ENCODE data around the gene SYT5. TPM values are rescaled to one million over a fixed set of nuclear protein-coding genes. Genes with fewer than 3 reads are reported as not detected.

Gene SYT5
- total and polyA plus RNA-seq, 2 donors from 2014 or later = not detected

DNA sequence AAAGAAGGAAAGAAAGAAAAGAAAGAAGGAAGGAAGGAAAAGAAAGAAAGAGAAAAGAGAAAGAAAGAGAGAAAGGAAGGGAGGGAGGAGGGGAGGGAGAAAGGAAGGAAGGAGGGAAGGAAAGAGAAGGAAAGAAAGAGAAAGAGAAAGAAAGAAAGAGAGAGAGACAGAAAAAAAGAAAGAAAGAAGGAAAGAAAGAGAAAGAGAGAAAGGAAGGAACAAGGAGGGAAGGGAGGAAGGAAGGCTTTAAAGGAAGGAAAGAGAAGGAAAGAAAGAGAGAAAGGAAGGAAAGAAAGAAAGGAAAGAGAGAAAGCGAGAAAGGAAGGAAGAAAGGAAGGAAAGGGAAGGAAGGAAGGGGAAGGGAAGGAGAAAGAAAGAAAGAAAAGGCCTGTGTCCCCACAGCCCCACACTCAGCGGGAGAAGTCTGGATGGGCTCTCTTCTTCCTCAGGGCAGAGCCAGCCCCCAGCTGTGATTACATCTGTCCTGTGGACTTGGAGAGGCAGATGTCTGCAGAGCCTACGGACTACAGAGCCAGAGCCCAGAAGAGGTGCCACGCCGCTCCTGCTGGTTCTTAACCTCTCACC, 19.6 kb upstream of the SYT5 start:
- H3K27me3 ChIP-seq (ENCODE audit: control insufficient read depth, insufficient read depth, low read length) = no peaks in the 10 kb centered on the region
- no peak overlapping the region for H3K4me3 ChIP-seq (ENCODE audit: low read length in 3 of 3)
- TF ChIP-seq, protein P1, sequence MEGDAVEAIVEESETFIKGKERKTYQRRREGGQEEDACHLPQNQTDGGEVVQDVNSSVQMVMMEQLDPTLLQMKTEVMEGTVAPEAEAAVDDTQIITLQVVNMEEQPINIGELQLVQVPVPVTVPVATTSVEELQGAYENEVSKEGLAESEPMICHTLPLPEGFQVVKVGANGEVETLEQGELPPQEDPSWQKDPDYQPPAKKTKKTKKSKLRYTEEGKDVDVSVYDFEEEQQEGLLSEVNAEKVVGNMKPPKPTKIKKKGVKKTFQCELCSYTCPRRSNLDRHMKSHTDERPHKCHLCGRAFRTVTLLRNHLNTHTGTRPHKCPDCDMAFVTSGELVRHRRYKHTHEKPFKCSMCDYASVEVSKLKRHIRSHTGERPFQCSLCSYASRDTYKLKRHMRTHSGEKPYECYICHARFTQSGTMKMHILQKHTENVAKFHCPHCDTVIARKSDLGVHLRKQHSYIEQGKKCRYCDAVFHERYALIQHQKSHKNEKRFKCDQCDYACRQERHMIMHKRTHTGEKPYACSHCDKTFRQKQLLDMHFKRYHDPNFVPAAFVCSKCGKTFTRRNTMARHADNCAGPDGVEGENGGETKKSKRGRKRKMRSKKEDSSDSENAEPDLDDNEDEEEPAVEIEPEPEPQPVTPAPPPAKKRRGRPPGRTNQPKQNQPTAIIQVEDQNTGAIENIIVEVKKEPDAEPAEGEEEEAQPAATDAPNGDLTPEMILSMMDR (IDR thresholded peaks at IDR 0.05; ENCODE audit: borderline replicate concordance, extremely low read depth, insufficient read depth) = no peak
- H3K4me1 ChIP-seq (ENCODE audit: control insufficient read depth in 2 of 3, insufficient read depth in 2 of 3, low read depth in 1 of 3, low read length in 3 of 3) = no peaks in the 10 kb centered on the region
- H3K9me3 ChIP-seq (ENCODE audit: control insufficient read depth in 2 of 3, insufficient read depth in 1 of 3, low read length in 3 of 3) = no peaks in the 10 kb centered on the region
- DNase-seq = no peak
- FAIRE-seq = no peak
- H3K9ac ChIP-seq (ENCODE audit: low read length in 3 of 3) = no peak overlapping the region
- intact Hi-C loops (cut with DNase I) = no loop called here
- H3K27ac ChIP-seq (ENCODE audit: low read depth in 2 of 2, low read length in 2 of 2) = no peak overlapping the region
- no peaks in the 10 kb centered on the region for H3K36me3 ChIP-seq (ENCODE audit: control insufficient read depth in 2 of 3, insufficient read depth in 3 of 3, low read length in 3 of 3)

DNA sequence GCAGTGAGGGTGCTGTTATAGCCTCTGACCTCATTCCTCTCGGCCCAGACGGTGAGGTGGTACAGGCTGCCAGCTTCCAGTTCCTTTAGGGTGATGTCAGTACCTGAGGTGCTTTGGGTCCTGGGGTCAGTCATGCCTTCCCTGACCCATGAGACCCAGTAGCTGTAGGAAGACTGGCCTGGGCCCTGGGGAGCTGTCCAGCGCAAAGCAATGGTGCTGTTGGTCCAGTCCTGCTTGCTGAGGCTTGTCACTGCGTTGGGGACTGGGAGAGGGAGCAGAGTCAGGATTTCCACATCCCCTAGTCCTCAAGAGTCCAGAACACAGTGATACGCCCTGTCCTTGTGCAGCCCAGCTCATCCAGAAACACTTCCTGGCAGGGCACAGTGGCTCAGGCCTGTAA, 18.6 kb upstream of the SYT5 start:
- Histone ChIP-seq H3K4me3 (ENCODE audit: low read length in 3 of 3) (no peak overlapping the region), H3K27ac (ENCODE audit: low read depth in 2 of 2, low read length in 2 of 2) (no peak overlapping the region), H3K27me3 (ENCODE audit: control insufficient read depth, insufficient read depth, low read length) (no peaks in the 10 kb centered on the region), H3K9me3 (ENCODE audit: control insufficient read depth in 2 of 3, insufficient read depth in 1 of 3, low read length in 3 of 3) (no peaks in the 10 kb centered on the region), H3K4me1 (ENCODE audit: control insufficient read depth in 2 of 3, insufficient read depth in 2 of 3, low read depth in 1 of 3, low read length in 3 of 3) (no peaks in the 10 kb centered on the region), H3K36me3 (ENCODE audit: control insufficient read depth in 2 of 3, insufficient read depth in 3 of 3, low read length in 3 of 3) (no peaks in the 10 kb centered on the region), H3K9ac (ENCODE audit: low read length in 3 of 3) (no peak overlapping the region)
- FAIRE-seq (no peak), DNase-seq (no peak)
- intact Hi-C loops (cut with DNase I) = no loop called here
- TF ChIP-seq, protein P1 (IDR thresholded peaks at IDR 0.05; ENCODE audit: borderline replicate concordance, extremely low read depth, insufficient read depth) = no peak

DNA sequence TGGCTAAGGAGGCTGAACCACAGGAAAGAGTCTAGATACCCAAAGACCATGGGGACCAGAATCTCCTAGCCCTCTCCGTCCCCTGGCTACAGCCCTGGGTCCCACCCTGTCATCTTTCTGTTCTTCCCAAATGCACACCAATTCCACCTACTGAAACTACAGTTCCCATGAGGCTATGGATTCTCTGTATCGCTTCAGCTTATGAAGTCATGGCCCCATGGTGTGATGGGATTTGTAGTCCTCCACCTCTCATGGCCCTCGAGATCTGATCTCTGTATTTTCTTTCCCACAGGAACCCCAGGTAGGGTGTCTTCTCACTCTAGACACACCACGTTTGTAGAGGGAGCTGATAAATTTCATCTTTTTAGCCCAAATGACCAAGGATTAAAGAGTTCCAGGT, 17.4 kb upstream of the SYT5 start:
- FAIRE-seq (no peak), DNase-seq (no peak)
- intact Hi-C loops (cut with DNase I) = no loop called here
- no peak overlapping the region for H3K27ac ChIP-seq (ENCODE audit: low read depth in 2 of 2, low read length in 2 of 2)
- no peaks in the 10 kb centered on the region for H3K4me1 ChIP-seq (ENCODE audit: control insufficient read depth in 2 of 3, insufficient read depth in 2 of 3, low read depth in 1 of 3, low read length in 3 of 3)
- H3K36me3 ChIP-seq (ENCODE audit: control insufficient read depth in 2 of 3, insufficient read depth in 3 of 3, low read length in 3 of 3) = no peaks in the 10 kb centered on the region
- TF ChIP-seq, protein P1 (IDR thresholded peaks at IDR 0.05; ENCODE audit: borderline replicate concordance, extremely low read depth, insufficient read depth) = no peak
- H3K9me3 ChIP-seq (ENCODE audit: control insufficient read depth in 2 of 3, insufficient read depth in 1 of 3, low read length in 3 of 3) = no peaks in the 10 kb centered on the region
- H3K4me3 ChIP-seq (ENCODE audit: low read length in 3 of 3) = no peak overlapping the region
- H3K9ac ChIP-seq (ENCODE audit: low read length in 3 of 3) = no peak overlapping the region
- H3K27me3 ChIP-seq (ENCODE audit: control insufficient read depth, insufficient read depth, low read length) = no peaks in the 10 kb centered on the region

DNA sequence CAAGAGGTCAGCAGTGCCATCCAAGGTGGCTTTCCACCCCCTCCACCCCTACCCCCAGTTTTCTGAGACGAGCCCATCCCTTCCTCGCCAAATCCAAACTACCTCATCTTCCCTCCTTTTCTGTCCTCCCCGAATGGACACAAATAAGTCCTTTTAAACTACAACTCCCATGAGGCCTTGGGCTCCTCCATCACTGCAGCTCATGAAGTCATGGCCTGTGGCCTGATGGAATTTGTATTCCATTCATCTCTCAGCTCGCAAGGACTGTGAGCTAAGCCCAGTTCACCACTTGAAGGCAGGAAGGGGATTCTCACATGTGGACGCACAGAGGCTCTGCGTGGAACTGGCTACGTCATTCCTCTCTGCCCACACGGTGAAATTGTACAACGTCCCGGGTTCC, 16.7 kb upstream of the SYT5 start:
- H3K27me3 ChIP-seq (ENCODE audit: control insufficient read depth, insufficient read depth, low read length) = no peaks in the 10 kb centered on the region
- H3K36me3 ChIP-seq (ENCODE audit: control insufficient read depth in 2 of 3, insufficient read depth in 3 of 3, low read length in 3 of 3) = no peaks in the 10 kb centered on the region
- H3K9ac ChIP-seq (ENCODE audit: low read length in 3 of 3) = no peak overlapping the region
- intact Hi-C loops (cut with DNase I) = no loop called here
- H3K4me1 ChIP-seq (ENCODE audit: control insufficient read depth in 2 of 3, insufficient read depth in 2 of 3, low read depth in 1 of 3, low read length in 3 of 3) = no peaks in the 10 kb centered on the region
- FAIRE-seq (no peak), DNase-seq (no peak)
- no peaks in the 10 kb centered on the region for H3K9me3 ChIP-seq (ENCODE audit: control insufficient read depth in 2 of 3, insufficient read depth in 1 of 3, low read length in 3 of 3)
- H3K4me3 ChIP-seq (ENCODE audit: low read length in 3 of 3) = no peak overlapping the region
- TF ChIP-seq, protein P1 (IDR thresholded peaks at IDR 0.05; ENCODE audit: borderline replicate concordance, extremely low read depth, insufficient read depth) = no peak
- no peak overlapping the region for H3K27ac ChIP-seq (ENCODE audit: low read depth in 2 of 2, low read length in 2 of 2)
